ENCODE measurements around the gene ZNF787. TPM values are rescaled to one million over a fixed set of nuclear protein-coding genes. Genes with fewer than 3 reads are reported as not detected.

ZNF787 gene
- total RNA-seq, 1 experiment from 2014 or later: 111 TPM

GRCh38 chr19:56142897-56143434 is 21.9 kb upstream of the ZNF787 start:
- no peaks in the 10 kb centered on the region for H3K27me3 ChIP-seq (ENCODE audit: low read length)
- H3K4me3 ChIP-seq (ENCODE audit: low read length): peak overlapping the region; percentile 80; the same call in 1 of the 2 replicates
- H3K27ac ChIP-seq (ENCODE audit: low read length): peak overlapping the region; percentile 31; the same call in 1 of the 2 replicates
- no peaks in the 10 kb centered on the region; the same call in 1 of the 2 replicates for H3K36me3 ChIP-seq (ENCODE audit: low read depth, low read length)
- peak overlapping the region; percentile 91 for H3K4me2 ChIP-seq (ENCODE audit: low read length)
- no peak overlapping the region for H3K9ac ChIP-seq (ENCODE audit: low read length)
- no peaks in the 10 kb centered on the region for H3F3A ChIP-seq (ENCODE audit: low read length, unreplicated experiment)
- BruUV-seq (replicated peaks): no TSS peak
- no peak overlapping the region for H2AFZ ChIP-seq (ENCODE audit: low read length)
- TF ChIP-seq EZH2 (IDR thresholded peaks at IDR 0.05; ENCODE audit: low read length, unreplicated experiment) (no peak), CTCF (conservative IDR thresholded peaks at IDR 0.05; ENCODE audit: low read depth, low read length) (no peak), EZH2phosphoT487 (IDR thresholded peaks at IDR 0.05; ENCODE audit: borderline replicate concordance, low read length) (no peak)
- no peak for ATAC-seq
- POLR2A ChIA-PET (ENCODE audit: unreplicated experiment): no interaction called here
- DNase-seq: no peak
- H3K9me2 ChIP-seq (replicated peaks; ENCODE audit: low read length): no peaks in the 10 kb centered on the region
- H3K4me1 ChIP-seq (ENCODE audit: insufficient read depth, low read length): peaks cover 21% of the 10 kb centered on the region
- CTCF ChIA-PET: no interaction called here
- intact Hi-C loops (cut with micrococcal nuclease): loop anchor here (5.0 kb wide), 1 partner anchor 334 kb away; the partner anchor contains the start of gene ZNF667
- no peaks in the 10 kb centered on the region for H3K9me3 ChIP-seq (ENCODE audit: low read length)
- no peaks in the 10 kb centered on the region for H4K20me1 ChIP-seq (ENCODE audit: low read length)
- H3K79me2 ChIP-seq (ENCODE audit: low read length): peaks cover 44% of the 10 kb centered on the region

GRCh38 chr19:56142087-56142787 is 21.1 kb upstream of the ZNF787 start:
- CTCF ChIA-PET: interaction anchor here (0.6 kb wide), 1 partner anchor 191 kb away, joined by 8 read pairs; no protein-coding TSS in a partner anchor
- TSS peak; percentile 40 for BruUV-seq (replicated peaks)
- intact Hi-C loops (cut with micrococcal nuclease): loop anchor here (5.0 kb wide), 1 partner anchor 335 kb away; the partner anchor contains the start of gene ZNF667
- Histone ChIP-seq H3K27ac (ENCODE audit: low read length) (peak overlapping the region; percentile 31), H3K4me3 (ENCODE audit: low read length) (peak overlapping the region; percentile 80), H3K36me3 (ENCODE audit: low read depth, low read length) (no peaks in the 10 kb centered on the region), H3K4me1 (ENCODE audit: insufficient read depth, low read length) (peaks cover 21% of the 10 kb centered on the region), H3F3A (ENCODE audit: low read length, unreplicated experiment) (no peaks in the 10 kb centered on the region), H3K9me2 (replicated peaks; ENCODE audit: low read length) (no peaks in the 10 kb centered on the region), H2AFZ (ENCODE audit: low read length) (peak overlapping the region; percentile 71), H3K4me2 (ENCODE audit: low read length) (peak overlapping the region; percentile 91), H3K79me2 (ENCODE audit: low read length) (peaks cover 44% of the 10 kb centered on the region), H3K27me3 (ENCODE audit: low read length) (no peaks in the 10 kb centered on the region), H3K9ac (ENCODE audit: low read length) (peak overlapping the region; percentile 49), H3K9me3 (ENCODE audit: low read length) (no peaks in the 10 kb centered on the region), H4K20me1 (ENCODE audit: low read length) (no peaks in the 10 kb centered on the region)
- POLR2A ChIA-PET (ENCODE audit: unreplicated experiment): no interaction called here
- no peak for TF ChIP-seq EZH2 (IDR thresholded peaks at IDR 0.05; ENCODE audit: low read length, unreplicated experiment)
- no peak for TF ChIP-seq EZH2phosphoT487 (IDR thresholded peaks at IDR 0.05; ENCODE audit: borderline replicate concordance, low read length)
- TF ChIP-seq CTCF (conservative IDR thresholded peaks at IDR 0.05; ENCODE audit: low read depth, low read length): no peak
- DNase-seq: peak; percentile 75
- ATAC-seq: 0 out of 2 replicates have a peak, but pooled peaks have one; percentile 1

Measured in PC-3 (cell line).